HepG2 (cell line): Measurements from ENCODE around the gene LZTR1. TPM values are rescaled to one million over a fixed set of nuclear protein-coding genes. Genes with fewer than 3 reads are reported as not detected.

ENCODE experiments used
- ARID4A ChIP-seq: sonication (generic); formaldehyde crosslinking; IDR thresholded peaks from 2 replicates; pipeline ENCODE4 v1.5.0; 2020; ENCODE audit warnings: mild to moderate bottlenecking, missing genetic modification reagents, borderline replicate concordance
- BCL6 ChIP-seq: IDR thresholded peaks from 2 replicates; pipeline ENCODE4 v1.6.1; 2016; ENCODE audit warnings: missing genetic modification reagents, missing compliant biosample characterization
- ELF3 ChIP-seq: IDR thresholded peaks from 2 replicates; pipeline ENCODE4 v1.6.1; 2016; ENCODE audit warnings: missing genetic modification reagents, missing compliant biosample characterization
- EP300 ChIP-seq, 3 experiments: sonication (generic) in 1 of 3; formaldehyde crosslinking in 1 of 3; IDR thresholded peaks; 2 replicates each; pipeline versions ENCODE4 v1.5.1 to v1.6.1; 2011 to 2020; ENCODE audit warnings: low read depth in 2 of 3, low read length in 2 of 3, borderline replicate concordance in 1 of 3, improper control_type of control experiment in 1 of 3, mild to moderate bottlenecking in 1 of 3, missing genetic modification reagents in 1 of 3, moderate library complexity in 1 of 3
- HOXD1 ChIP-seq: sonication (generic); formaldehyde crosslinking; IDR thresholded peaks from 2 replicates; pipeline ENCODE4 v1.5.0; 2020; ENCODE audit warnings: missing genetic modification reagents
- MLX ChIP-seq: IDR thresholded peaks from 2 replicates; pipeline ENCODE4 v1.6.1; 2016
- PPARG ChIP-seq: conservative IDR thresholded peaks from 2 replicates; pipeline ENCODE4 v1.6.1; 2016; ENCODE audit warnings: missing biosample characterization, missing genetic modification reagents
- RARA ChIP-seq: IDR thresholded peaks from 2 replicates; pipeline ENCODE4 v1.6.1; 2016; ENCODE audit warnings: missing genetic modification reagents, missing compliant biosample characterization
- RXRB ChIP-seq: IDR thresholded peaks from 2 replicates; pipeline ENCODE4 v1.6.1; 2016; ENCODE audit warnings: borderline replicate concordance, missing genetic modification reagents, missing compliant biosample characterization
- SP2 ChIP-seq: sonication (generic); formaldehyde crosslinking; IDR thresholded peaks from 2 replicates; pipeline ENCODE4 v1.5.1; 2020; ENCODE audit warnings: mild to moderate bottlenecking, missing genetic modification reagents
- TBX2 ChIP-seq: sonication (generic); formaldehyde crosslinking; IDR thresholded peaks from 2 replicates; pipeline ENCODE4 v1.5.0; 2020; ENCODE audit warnings: missing genetic modification reagents, mild to moderate bottlenecking, borderline replicate concordance
- TFDP1 ChIP-seq: IDR thresholded peaks from 2 replicates; pipeline ENCODE4 v1.6.1; 2016; ENCODE audit warnings: missing compliant biosample characterization, missing genetic modification reagents, borderline replicate concordance
- TSC22D2 ChIP-seq: sonication (generic); formaldehyde crosslinking; IDR thresholded peaks from 2 replicates; pipeline ENCODE4 v1.5.1; 2020; ENCODE audit warnings: missing genetic modification reagents, mild to moderate bottlenecking, borderline replicate concordance
- ZNF30 ChIP-seq: sonication (generic); formaldehyde crosslinking; IDR thresholded peaks from 2 replicates; pipeline ENCODE4 v1.5.0; 2020; ENCODE audit warnings: mild to moderate bottlenecking, missing genetic modification reagents
- ZNF547 ChIP-seq: sonication (generic); formaldehyde crosslinking; IDR thresholded peaks from 2 replicates; pipeline ENCODE4 v1.5.1; 2020; ENCODE audit warnings: mild to moderate bottlenecking, missing genetic modification reagents
- ZNF576 ChIP-seq: sonication (generic); formaldehyde crosslinking; IDR thresholded peaks from 2 replicates; pipeline ENCODE4 v1.4.0; 2020; ENCODE audit warnings: mild to moderate bottlenecking, missing genetic modification reagents
- ZNF607 ChIP-seq: sonication (generic); formaldehyde crosslinking; IDR thresholded peaks from 2 replicates; pipeline ENCODE4 v1.5.1; 2020; ENCODE audit warnings: missing genetic modification reagents, mild to moderate bottlenecking, borderline replicate concordance
- ZNF724P ChIP-seq: sonication (generic); formaldehyde crosslinking; IDR thresholded peaks from 2 replicates; pipeline ENCODE4 v1.8.0; 2022; ENCODE audit warnings: missing genetic modification reagents, borderline replicate concordance
- ZNF768 ChIP-seq: sonication (generic); formaldehyde crosslinking; IDR thresholded peaks from 2 replicates; pipeline ENCODE4 v1.4.0; 2020; ENCODE audit warnings: missing genetic modification reagents
- ZNF788 ChIP-seq: sonication (generic); formaldehyde crosslinking; IDR thresholded peaks from 2 replicates; pipeline ENCODE4 v1.5.0; 2020; ENCODE audit warnings: mild to moderate bottlenecking, missing genetic modification reagents, borderline replicate concordance
- polyA plus RNA-seq, 8 experiments: library from polyadenylated mRNA; depleted of rRNA in 3 of 8; stranded (reverse) in 7 of 8; unstranded in 1 of 8; fragments of >200 nt; fragmentation: Illumina TruSeq in 4 of 8; extraction: Trizol in 4 of 8; gene quantifications; 2 replicates each; pipeline versions ENCODE4 v1.2.1 to v1.2.3, GENCODE V29; 2011 to 2016; ENCODE audit warnings: low read depth in 4 of 8, missing spikeins in 1 of 8, mixed read lengths in 1 of 8; ENCODE audit not compliant: insufficient read depth in 1 of 8
- total RNA-seq, 5 experiments: library from RNA; depleted of rRNA; stranded (reverse); fragments of >200 nt; fragmentation: Illumina TruSeq; extraction: Trizol; gene quantifications; 2 replicates each; pipeline ENCODE4 v1.2.3, GENCODE V29; 2016; ENCODE audit warnings: low read depth in 1 of 5

LZTR1 gene
- total and polyA plus RNA-seq, 2 of the 13 experiments (the other 11 are each of a cell fraction or from before 2014, with no cell fraction given), result 21.8 to 22.4 TPM

GRCh38 chr22:20979940-20980453, 2.1 kb upstream of the LZTR1 start (continued):
- peak; percentile 65; the same call in 1 of the 2 replicates for TF ChIP-seq TFDP1 (CRISPR knock-in tag)
- TF ChIP-seq ZNF547, result 0 out of 2 replicates have a peak, but pooled peaks have one; percentile 52
- peak; percentile 70 for TF ChIP-seq RXRB (CRISPR knock-in tag)
- TF ChIP-seq MLX (CRISPR knock-in tag), result peak; percentile 31; the same call in 1 of the 2 replicates
- TF ChIP-seq ZNF576 (CRISPR knock-in tag), result 0 out of 2 replicates have a peak, but pooled peaks have one; percentile 46
- TF ChIP-seq ZNF607, result peak; percentile 39; the same call in 1 of the 2 replicates
- TF ChIP-seq ARID4A (CRISPR knock-in tag), result peak; percentile 70; the same call in 1 of the 2 replicates
- 0 out of 2 replicates have a peak, but pooled peaks have one; percentile 18 for TF ChIP-seq SP2
- TF ChIP-seq EP300 (IDR thresholded peaks at IDR 0.05; ENCODE audit: low read depth in 2 of 2, low read length in 2 of 2), result 0 out of 4 replicates have a peak, but pooled peaks of 1 of the 2 experiments have one; percentile 9
- TF ChIP-seq EP300 (CRISPR knock-in tag; IDR thresholded peaks at IDR 0.05; ENCODE audit: borderline replicate concordance), result no peak; the same call in 1 of the 2 replicates
- TF ChIP-seq TSC22D2 (CRISPR knock-in tag), result 0 out of 2 replicates have a peak, but pooled peaks have one; percentile 53
- 0 out of 2 replicates have a peak, but pooled peaks have one; percentile 71 for TF ChIP-seq ZNF30 (CRISPR knock-in tag)
- peak; percentile 56; the same call in 1 of the 2 replicates for TF ChIP-seq PPARG (CRISPR knock-in tag)
- peak; percentile 81; the same call in 1 of the 2 replicates for TF ChIP-seq TBX2 (CRISPR knock-in tag)
- TF ChIP-seq ZNF724P (CRISPR knock-in tag), result no peak
- TF ChIP-seq ELF3, result peak; percentile 77
- 0 out of 2 replicates have a peak, but pooled peaks have one; percentile 33 for TF ChIP-seq BCL6 (CRISPR knock-in tag)
- TF ChIP-seq ZNF788 (CRISPR knock-in tag), result peak; percentile 52; the same call in 1 of the 2 replicates
- TF ChIP-seq ZNF768, result no peak
- TF ChIP-seq HOXD1 (CRISPR knock-in tag), result no peak
- TF ChIP-seq RARA, result peak; percentile 76
